CD4-positive, alpha-beta T cell (primary cell): ENCODE measurements around the gene GRAP. TPM values are rescaled to one million over a fixed set of nuclear protein-coding genes. Genes with fewer than 3 reads are reported as not detected.
"Not testable (repeated sequence)": the region's sequence is repeated elsewhere in the genome, so short reads cannot be mapped to it uniquely, and the experiment has no call there.

Experiments used
- ATAC-seq: fragments of 200-7000 bp; cut with Tn5 transposase; one replicate; pipeline ENCODE4 v1.10.0; 2022; ENCODE audit warnings: mild to moderate bottlenecking; ENCODE audit not compliant: poor library complexity
- CTCF ChIA-PET: fragments of 350-600 bp; sonication (Branson Sonifier 250); formaldehyde crosslinking; loops from one replicate; lab custom pipeline; 2021; ENCODE audit warnings: antibody characterized with exemption, inconsistent platforms; lab: Charles Lee
- POLR2A ChIA-PET: fragments of 350-600 bp; sonication (Branson Sonifier 250); formaldehyde crosslinking; loops from one replicate; lab custom pipeline; 2021; ENCODE audit warnings: antibody characterized with exemption, inconsistent platforms; lab: Charles Lee
- DNase-seq, 14 experiments: peaks; one replicate each; pipeline ENCODE4 v3.0.0-alpha.2; 2013 to 2020; ENCODE audit warnings: mixed read lengths in 2 of 14
- H3K27ac ChIP-seq, 2 donors: one replicate each; pipeline versions ENCODE4 v1.5.1 to v1.7.0; 2013; ENCODE audit warnings: low read length in 2 of 2, low read depth in 1 of 2, mild to moderate bottlenecking in 1 of 2
- H3K27me3 ChIP-seq, 2 experiments: 1 replicate in 1 of 2; 2 replicates in 1 of 2; pipeline versions ENCODE4 v1.6.1 to v1.7.0; 2013; ENCODE audit warnings: low read length in 2 of 2, control low read depth in 1 of 2, mild to moderate bottlenecking in 1 of 2, moderate library complexity in 1 of 2; ENCODE audit not compliant: insufficient read depth in 2 of 2, control insufficient read depth in 1 of 2
- H3K36me3 ChIP-seq: one replicate; pipeline ENCODE4 v1.6.1; 2013; ENCODE audit warnings: low read length, control low read depth; ENCODE audit not compliant: insufficient read depth
- H3K4me1 ChIP-seq: one replicate; pipeline ENCODE4 v1.6.1; 2013; ENCODE audit warnings: low read length, control low read depth; ENCODE audit not compliant: insufficient read depth
- H3K4me3 ChIP-seq: one replicate; pipeline ENCODE4 v1.5.1; 2013; ENCODE audit warnings: mild to moderate bottlenecking, low read length, moderate library complexity
- H3K9me3 ChIP-seq, 2 experiments: 1 replicate in 1 of 2; 2 replicates in 1 of 2; pipeline versions ENCODE4 v1.6.1 to v1.7.0; 2013; ENCODE audit warnings: low read length in 2 of 2, mild to moderate bottlenecking in 2 of 2, control low read depth in 1 of 2, moderate library complexity in 1 of 2; ENCODE audit not compliant: control insufficient read depth in 1 of 2, insufficient read depth in 1 of 2
- H3K27ac Mint-ChIP-seq: one replicate; pipeline ENCODE4 v1.8.0; 2020; ENCODE audit warnings: mixed read lengths
- H3K27me3 Mint-ChIP-seq: one replicate; pipeline ENCODE4 v1.8.0; 2021; ENCODE audit warnings: mixed read lengths
- H3K36me3 Mint-ChIP-seq: one replicate; pipeline ENCODE4 v1.8.0; 2021; ENCODE audit warnings: low read depth, mixed read lengths
- H3K4me1 Mint-ChIP-seq: one replicate; pipeline ENCODE4 v1.8.0; 2021; ENCODE audit warnings: low read depth, mixed read lengths
- H3K4me3 Mint-ChIP-seq: one replicate; pipeline ENCODE4 v1.8.0; 2020; ENCODE audit warnings: mild to moderate bottlenecking, mixed read lengths
- H3K9me3 Mint-ChIP-seq: one replicate; pipeline ENCODE4 v1.8.0; 2020; ENCODE audit warnings: mixed read lengths
- intact Hi-C, 2 experiments: fragments of 100-400 bp; cut with DNase I in 1 of 2; cut with micrococcal nuclease in 1 of 2; formaldehyde crosslinking; loops; one replicate each; pipeline versions ENCODE4 v1.15.1 to v1.9.0; 2023 to 2025; cut with DNase I, micrococcal nuclease
- total RNA-seq, 174 experiments: library from RNA in 2 of 174; stranded (reverse) in 2 of 174; gene quantifications; one replicate each; pipeline ENCODE4 v1.2.3 and lab custom pipeline; 2021 to 2026

The GRAP gene
- total RNA-seq, 2 experiments from 2014 or later: 20.1 to 20.4 TPM

DNA sequence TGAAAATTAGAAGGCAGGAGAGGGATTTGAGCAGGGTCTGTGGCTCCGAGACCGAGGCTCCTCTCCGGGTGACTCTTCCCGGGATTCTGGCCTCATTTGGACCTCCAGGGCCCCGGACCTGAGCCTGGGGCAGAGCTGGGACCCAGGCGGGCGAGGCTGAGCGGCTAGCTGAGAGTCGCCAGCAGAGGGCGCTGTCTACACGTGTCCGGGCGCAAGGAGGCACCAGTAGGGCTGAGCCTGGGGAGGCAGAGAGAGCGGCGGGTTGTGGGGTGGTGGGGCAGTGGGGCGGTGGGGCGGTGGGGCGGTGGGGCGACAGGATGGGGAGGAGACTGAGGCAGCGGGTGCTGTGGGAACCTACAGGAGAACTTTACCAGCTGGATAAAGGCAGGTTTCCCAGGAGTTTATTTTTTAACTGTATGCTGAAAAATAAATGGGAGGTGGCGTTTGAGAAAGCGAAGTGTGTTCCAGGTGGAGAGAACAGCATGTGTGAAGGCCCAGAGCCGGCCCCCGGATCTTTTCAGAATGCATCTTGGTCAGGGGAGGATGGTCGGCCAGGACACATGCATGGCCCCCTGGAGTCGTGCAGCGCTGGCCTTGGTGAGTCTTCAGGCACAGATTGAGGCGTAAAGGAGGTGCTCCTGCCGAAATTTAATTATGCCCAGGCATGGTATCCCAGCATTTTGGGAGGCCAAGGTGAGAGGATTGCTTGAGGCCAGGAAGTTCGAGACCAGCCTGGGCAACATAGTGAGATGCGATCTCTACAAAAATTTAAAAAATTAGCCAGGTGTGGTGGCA lies 29.8 kb upstream of the GRAP start:
- DNase-seq: peak in 8 of 14 experiments; percentile 0 to 50 (median 14)
- H3K36me3 Mint-ChIP-seq, CTCF ChIA-PET: not testable (repeated sequence)

GRCh38 chr17:19070318-19071168 lies 23.8 kb upstream of the GRAP start:
- CTCF ChIA-PET, H3K27me3 Mint-ChIP-seq: not testable (repeated sequence)

More for the DNA sequence above, 29.8 kb upstream of the GRAP start:
- H3K4me1 Mint-ChIP-seq, H3K9me3 Mint-ChIP-seq, intact Hi-C loops, POLR2A ChIA-PET, H3K9me3 ChIP-seq, H3K27ac Mint-ChIP-seq, H3K36me3 ChIP-seq, H3K4me3 ChIP-seq, H3K27me3 Mint-ChIP-seq, H3K27ac ChIP-seq, H3K27me3 ChIP-seq, H3K4me1 ChIP-seq, H3K4me3 Mint-ChIP-seq: not testable (repeated sequence)
- peak; percentile 99 for ATAC-seq

GRCh38 chr17:19064378-19064777 lies 17.6 kb upstream of the GRAP start:
- H3K36me3 ChIP-seq, ATAC-seq, H3K4me3 Mint-ChIP-seq, H3K27me3 ChIP-seq, H3K27ac Mint-ChIP-seq, intact Hi-C loops, H3K9me3 ChIP-seq, H3K4me1 Mint-ChIP-seq, POLR2A ChIA-PET, H3K27ac ChIP-seq, H3K36me3 Mint-ChIP-seq, H3K27me3 Mint-ChIP-seq, H3K9me3 Mint-ChIP-seq, CTCF ChIA-PET, H3K4me1 ChIP-seq: not testable (repeated sequence)
- peak in 4 of 14 experiments; percentile 2 to 23 (median 6) for DNase-seq
- peak overlapping the region; percentile 14 for H3K4me3 ChIP-seq

More at GRCh38 chr17:19070318-19071168, 23.8 kb upstream of the GRAP start:
- intact Hi-C loops, H3K27ac ChIP-seq, H3K4me3 Mint-ChIP-seq, H3K36me3 Mint-ChIP-seq, H3K27ac Mint-ChIP-seq, DNase-seq, H3K9me3 ChIP-seq, H3K4me3 ChIP-seq, POLR2A ChIA-PET, H3K9me3 Mint-ChIP-seq, H3K27me3 ChIP-seq, H3K36me3 ChIP-seq, H3K4me1 ChIP-seq, H3K4me1 Mint-ChIP-seq: not testable (repeated sequence)
- ATAC-seq: peak; percentile 98

DNA sequence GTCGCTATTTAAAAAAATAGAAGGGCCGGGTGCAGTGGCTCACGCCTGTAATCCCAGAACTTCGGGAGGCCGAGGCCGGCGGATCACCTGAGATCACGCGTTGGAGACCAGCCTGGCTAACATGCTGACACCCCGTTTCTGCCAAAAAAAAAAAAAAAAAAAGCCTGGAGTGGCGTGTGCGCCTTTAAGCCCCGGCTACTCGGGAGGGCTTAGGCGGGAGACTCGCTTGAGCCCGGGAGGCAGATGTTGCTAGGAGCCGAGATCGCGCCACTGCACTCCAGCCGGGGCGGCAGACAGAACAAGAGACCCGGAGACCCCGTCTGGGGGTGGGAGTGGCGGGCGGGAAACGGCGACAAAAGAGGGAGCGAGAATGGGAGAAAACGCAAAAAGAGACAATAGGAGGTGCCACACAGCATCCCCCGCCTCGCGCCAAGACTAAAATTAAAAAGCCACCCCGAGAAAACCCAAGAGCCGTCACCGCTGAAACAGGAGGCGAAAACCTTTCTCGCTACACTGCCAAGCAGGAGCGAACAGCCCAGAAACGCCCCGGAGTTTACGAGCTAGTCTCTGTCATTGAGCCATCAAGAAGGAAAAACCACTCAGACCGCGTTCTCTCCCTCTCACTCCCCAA lies 16.7 kb upstream of the GRAP start:
- intact Hi-C loops, H3K27me3 Mint-ChIP-seq, POLR2A ChIA-PET, CTCF ChIA-PET, H3K4me1 Mint-ChIP-seq, H3K36me3 Mint-ChIP-seq, H3K36me3 ChIP-seq, H3K27me3 ChIP-seq, H3K4me1 ChIP-seq, H3K9me3 ChIP-seq, H3K27ac ChIP-seq, H3K9me3 Mint-ChIP-seq: not testable (repeated sequence)
- H3K4me3 Mint-ChIP-seq: peak overlapping the region; percentile 72
- peak in 11 of 14 experiments; percentile 29 to 92 (median 66) for DNase-seq
- peak; percentile 22 for ATAC-seq
- H3K27ac Mint-ChIP-seq: peak overlapping the region; percentile 83
- peak overlapping the region; percentile 19 for H3K4me3 ChIP-seq

DNA sequence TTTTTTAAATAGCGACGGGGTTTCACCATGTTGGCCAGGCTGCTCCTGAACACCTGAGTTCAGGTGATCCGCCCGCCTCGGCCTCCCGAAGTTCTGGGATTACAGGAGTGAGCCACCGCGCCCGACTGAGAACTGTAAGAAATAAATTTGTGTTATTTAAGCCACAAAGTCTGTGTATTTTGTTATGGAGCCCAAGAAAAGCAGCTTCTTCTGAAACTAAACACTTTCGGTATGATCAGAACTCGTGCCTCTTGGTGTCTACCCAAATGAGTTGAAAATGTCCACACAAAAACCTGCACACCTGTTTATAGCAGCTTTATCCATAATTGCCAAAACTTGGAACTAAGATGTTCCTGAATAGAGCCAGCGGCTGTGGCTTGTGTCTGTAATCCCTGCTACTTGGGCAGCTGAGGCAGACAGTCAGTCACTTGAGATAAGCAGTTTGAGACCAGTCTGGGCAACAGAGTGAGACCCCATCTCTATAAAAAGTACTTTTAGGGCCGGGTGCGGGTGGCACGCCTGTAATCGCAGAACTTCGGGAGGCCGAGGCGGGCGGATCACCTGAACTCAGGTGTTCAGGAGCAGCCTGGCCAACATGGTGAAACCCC lies 16.1 kb upstream of the GRAP start:
- H3K4me3 ChIP-seq, H3K27me3 Mint-ChIP-seq, H3K27ac ChIP-seq, H3K27ac Mint-ChIP-seq, H3K9me3 ChIP-seq, H3K4me3 Mint-ChIP-seq, H3K4me1 Mint-ChIP-seq, DNase-seq, intact Hi-C loops, POLR2A ChIA-PET, H3K9me3 Mint-ChIP-seq, H3K4me1 ChIP-seq, H3K27me3 ChIP-seq, CTCF ChIA-PET, H3K36me3 Mint-ChIP-seq, H3K36me3 ChIP-seq: not testable (repeated sequence)
- ATAC-seq: peak; percentile 66

GRCh38 chr17:19062009-19062717 lies 15.4 kb upstream of the GRAP start:
- DNase-seq (peak in 5 of 14 experiments; percentile 54 to 89 (median 66)), ATAC-seq (peak; percentile 41)
- H3K36me3 ChIP-seq, intact Hi-C loops, H3K27ac ChIP-seq, H3K9me3 ChIP-seq, H3K27me3 Mint-ChIP-seq, H3K4me3 ChIP-seq, CTCF ChIA-PET, H3K4me3 Mint-ChIP-seq, H3K4me1 ChIP-seq, POLR2A ChIA-PET, H3K4me1 Mint-ChIP-seq, H3K36me3 Mint-ChIP-seq, H3K27ac Mint-ChIP-seq, H3K9me3 Mint-ChIP-seq, H3K27me3 ChIP-seq: not testable (repeated sequence)
